ENCODE results near the gene CAMK2B.

DNA sequence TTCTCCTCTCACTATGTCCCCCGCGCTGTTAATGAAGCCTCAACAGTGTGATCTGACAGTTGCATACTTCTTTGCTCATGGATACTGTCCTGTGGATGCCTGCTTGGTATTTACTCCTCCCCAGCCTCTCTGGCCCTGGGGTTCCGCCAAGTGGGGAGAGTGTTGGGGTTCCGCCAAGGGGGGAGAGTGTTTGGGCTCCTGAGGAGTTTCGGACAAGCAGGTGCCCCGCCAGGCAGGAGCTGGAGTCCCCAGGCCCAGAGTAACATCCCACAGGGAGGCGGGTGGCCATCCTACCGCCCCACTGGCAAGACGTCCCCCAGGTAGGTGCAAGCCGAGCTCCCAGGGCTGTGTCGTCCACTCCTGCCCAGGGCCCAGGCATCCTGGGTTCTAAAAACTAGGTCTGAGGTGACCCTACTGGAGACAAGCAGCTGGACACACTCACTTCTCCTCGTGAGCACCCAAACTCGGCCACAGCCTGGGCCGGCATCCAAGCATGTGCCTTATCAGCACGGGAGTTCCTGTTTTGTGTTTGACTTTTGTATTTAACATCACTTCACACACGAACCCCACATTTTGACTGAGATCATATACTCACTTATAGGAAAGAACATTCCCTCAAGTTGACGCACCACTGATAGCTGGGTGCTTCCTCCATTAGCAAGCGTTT, 34.2 kb downstream of the CAMK2B start:
- TF ChIP-seq POLR2A (IDR thresholded peaks at IDR 0.05; ENCODE audit: low read length), result no peak
- no peak for TF ChIP-seq GATA1 (IDR thresholded peaks at IDR 0.05; ENCODE audit: low read depth, low read length)

Measured in erythroblast (primary cell).